T-helper 1 cell (primary cell): Measurements from ENCODE around the gene C15orf61.

Source experiments
- DNase-seq, 5 donors: peaks; one replicate each; pipeline ENCODE4 v3.0.0-alpha.2; 2012 to 2020

Gene C15orf61

DNA sequence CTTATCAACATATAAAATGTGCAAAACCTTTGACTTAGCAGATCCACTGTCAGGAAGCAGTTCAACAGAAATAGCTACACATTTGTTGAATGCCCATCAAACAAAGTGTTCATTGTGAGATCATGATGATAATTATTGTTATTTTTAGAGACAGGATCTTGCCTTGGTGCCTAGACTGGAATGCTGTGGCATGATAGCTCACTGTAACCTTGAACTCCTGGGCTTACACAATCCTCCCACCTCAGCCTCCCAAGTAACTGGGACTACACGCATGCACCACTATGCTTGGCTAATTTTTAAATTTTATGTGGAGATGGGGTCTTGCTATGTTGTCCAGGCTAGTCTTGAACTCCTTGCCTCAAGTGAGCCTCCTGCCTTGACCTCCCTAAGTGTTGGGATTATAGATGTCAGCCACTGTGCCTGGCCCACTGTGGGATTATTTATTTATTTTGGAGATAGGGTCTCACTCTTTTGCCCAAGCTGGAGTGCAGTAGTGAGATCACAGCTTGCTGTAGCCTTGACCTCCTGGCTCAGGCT, 30.3 kb downstream of the C15orf61 start:
- no peak for DNase-seq

DNA sequence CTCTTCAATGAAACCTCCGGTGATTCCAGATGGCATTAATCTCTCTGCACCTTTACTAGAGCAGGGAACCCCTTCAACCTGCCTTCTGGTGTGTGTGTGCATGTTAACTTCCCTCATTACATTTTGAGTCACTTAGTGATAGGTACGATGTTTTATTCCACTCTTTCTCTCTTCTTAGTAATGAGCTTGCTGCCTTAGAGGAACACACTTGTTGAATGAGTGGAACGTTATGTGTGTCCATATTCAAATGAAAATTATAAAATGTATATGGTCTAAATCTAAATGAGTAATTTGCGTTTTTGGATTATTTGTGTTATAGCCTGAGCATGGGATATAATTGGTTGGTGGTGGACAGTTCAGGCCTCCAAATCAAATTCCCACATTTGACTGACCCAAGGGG, 33.6 kb downstream of the C15orf61 start:
- DNase-seq = no peak

DNA sequence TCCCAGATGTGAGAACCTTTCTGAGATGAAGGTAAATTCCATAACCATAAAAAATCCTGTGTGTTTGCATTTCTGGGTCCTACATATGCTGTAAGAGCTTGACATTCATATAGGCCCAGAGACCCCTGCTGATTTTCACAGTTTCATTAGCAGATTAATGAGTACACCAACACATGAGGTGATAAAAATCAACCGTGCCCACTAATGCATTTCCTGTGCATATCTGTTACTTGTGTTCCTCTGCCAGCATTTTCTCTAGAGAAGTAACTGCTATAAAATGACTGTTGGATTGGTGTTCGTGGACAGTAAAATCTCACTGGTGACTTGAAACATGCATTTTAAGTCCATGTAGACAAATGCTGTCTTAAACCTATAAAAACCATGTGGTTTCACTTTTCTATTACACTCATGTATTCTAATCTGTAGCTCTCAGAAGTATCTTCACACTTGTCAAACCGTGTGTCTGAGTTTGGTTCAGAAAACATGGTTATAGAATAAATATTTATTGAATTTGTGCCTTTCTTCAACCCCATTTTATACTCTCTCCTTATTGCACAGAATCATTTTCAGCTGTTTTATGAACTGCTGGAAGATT, 36.1 kb downstream of the C15orf61 start:
- no peak for DNase-seq

DNA sequence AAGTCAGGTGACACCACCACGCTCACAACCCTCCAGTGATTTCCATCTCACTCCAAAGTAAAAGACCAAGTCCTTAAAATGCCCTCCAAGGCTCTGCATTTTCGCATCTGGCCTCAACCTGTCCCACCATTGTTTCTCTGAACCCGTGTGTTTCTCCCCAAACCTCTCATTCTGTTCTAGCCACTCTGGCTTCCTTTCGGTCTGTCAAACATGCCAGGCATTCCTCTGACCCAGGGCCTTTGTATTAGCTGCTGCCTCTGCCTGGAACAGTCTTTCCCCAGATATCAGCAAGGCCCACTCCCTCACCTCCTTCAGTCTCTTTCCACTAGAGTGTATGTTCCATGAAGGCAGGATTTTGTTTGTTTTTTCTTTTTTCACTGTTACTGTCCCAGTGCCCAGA, 37.6 kb downstream of the C15orf61 start:
- no peak for DNase-seq

DNA sequence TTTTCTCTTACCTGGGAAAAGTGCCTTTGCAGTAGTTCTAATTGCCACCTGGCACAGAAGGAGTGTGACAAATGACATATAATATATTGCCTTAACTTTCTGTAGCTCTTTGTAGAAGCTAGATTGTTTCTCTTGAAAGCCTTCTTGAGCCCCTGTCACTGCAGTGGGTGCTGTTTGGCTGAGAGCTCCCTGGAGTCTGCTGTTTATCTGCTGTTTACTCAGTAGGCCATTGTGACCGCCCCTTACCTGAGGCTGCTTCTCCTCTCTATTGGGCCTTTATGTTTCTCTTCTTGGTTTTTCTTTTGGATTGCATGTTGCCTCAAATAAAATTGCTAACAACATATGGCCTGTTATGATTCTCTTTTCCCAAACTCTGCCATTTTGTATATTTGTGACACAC, 38.2 kb downstream of the C15orf61 start:
- no peak for DNase-seq

DNA sequence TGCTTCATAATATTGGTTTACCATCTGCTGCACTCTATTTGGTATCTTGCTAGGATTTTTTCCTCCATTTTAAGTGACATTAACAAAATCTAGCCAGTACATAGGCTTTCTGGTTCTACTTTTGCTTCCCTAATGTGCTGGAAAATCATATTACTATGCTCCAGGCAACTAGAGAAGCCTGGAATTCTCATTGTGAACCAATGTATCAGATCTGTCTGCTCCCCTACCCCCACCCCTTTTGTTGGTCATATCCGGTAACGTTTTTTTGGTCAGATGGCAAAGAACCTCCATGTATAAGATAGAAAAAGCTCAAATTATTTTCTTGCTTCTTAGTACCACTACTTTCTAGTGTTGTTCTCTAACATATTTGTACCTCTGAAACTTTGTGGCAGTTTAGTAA, 38.6 kb downstream of the C15orf61 start:
- no peak for DNase-seq

DNA sequence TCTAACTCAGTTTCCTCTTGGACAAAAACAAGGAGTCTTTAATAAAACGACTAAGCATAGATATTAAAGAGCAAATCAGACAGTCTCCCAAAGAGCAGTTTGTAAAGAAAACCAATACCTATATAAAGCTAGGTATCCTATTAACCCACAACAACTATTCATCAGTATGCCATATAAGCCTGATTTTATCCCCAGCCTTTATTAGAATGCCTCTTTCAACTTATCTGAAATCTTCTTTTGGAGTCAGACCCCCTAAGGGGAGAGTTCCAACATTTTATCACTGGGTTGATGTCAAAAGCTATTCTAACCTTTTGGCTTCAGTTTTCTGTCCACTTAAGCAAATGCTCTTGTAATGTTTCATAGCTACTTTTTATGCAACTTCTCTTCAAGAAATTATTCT, 39.4 kb downstream of the C15orf61 start:
- no peak for DNase-seq

DNA sequence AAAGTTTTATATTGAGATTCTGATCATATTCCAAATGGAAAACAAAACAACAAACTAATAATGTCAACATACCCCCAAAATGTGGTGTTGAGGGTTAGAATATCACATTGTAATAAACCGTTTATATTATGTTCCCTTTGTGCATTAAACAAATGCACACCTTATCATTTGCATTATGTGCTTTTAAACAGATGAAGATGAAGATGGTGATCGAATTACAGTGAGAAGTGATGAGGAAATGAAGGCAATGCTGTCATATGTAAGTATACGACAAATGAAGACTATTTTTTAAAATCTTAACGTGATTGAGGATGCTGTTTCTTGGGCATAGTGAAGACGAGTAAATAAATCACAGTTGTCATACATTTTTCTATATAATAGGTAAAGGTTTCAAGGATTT, 42.2 kb downstream of the C15orf61 start:
- no peak for DNase-seq

DNA sequence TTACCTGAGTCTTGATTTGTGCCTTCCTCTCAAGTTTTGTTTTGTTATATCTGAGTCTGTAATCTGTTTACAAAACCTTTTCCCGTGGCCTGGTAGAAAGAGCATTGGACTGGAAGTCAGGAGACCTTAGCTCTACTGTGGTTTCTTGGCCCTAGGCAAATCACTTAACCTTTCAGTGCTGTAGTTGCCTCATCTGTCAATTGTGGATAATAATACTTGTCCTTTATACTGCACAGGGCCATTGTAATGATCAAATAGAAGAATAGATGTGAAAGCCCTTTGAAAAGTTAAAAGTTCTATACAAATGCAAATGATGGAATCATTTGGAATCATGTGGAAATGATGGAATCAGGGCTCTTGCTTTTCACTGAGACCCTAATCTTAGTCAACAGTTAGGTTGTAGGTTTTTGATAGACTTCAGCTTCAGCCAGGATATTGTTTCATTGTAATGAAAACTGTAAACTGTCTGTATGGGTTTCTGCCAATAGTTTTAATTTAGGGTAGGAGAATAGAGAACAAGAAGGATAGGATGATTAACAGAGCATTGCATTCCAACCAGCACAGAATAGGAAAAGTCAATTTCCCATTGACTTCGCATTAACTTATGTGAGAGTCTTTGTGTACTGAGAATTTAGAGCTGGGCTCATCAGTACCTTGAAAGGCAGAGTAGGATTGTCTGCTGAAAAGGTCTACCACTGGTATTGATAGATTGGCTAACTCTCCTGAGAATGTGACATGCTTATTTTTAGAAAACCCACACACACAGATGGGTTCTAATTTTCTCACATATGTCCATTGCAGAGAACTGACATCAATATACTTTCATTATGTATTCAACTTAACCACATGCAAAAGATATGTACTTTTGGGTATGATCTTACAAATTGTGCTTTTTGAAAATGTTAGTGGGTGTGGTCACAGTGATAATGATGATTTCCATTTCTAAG, 43.4 kb downstream of the C15orf61 start:
- no peak for DNase-seq

DNA sequence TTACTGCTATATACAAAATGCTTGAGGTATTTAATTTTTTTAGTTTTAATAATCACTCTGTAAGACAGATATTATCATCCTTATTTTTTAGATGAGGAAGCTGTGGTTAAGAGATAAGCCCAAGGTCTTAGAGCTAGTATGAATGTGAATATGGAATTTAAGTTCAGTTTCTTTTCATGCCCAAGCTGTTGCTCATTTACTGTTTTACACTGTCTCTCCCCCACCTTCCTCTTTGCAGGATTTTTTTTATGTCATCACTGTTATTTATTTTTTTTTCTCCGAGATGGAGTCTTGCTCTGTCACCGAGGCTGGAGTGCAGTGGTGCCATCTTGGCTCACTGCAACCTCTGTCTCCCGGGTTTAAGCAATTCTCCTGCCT, 44.0 kb downstream of the C15orf61 start:
- no peak for DNase-seq

DNA sequence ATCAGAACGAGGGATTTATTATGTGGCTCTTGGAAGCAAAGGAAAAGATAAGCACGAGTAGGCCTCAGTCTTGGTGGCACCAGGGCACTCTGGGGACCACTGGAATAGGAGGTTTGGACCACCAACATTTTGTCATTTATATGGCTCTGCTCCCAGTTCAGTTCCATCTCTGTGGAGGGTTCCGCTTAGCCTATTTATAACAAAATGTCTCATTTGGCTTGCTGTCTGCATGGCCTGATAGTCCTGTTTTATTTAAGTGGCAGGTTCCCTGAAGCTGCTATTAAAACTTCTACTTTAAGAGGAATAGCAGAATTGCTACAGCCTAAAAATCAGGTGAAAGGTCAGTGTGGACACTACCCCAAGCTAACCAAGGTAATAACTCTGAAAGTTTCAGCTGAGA, 48.7 kb downstream of the C15orf61 start:
- DNase-seq = no peak

DNA sequence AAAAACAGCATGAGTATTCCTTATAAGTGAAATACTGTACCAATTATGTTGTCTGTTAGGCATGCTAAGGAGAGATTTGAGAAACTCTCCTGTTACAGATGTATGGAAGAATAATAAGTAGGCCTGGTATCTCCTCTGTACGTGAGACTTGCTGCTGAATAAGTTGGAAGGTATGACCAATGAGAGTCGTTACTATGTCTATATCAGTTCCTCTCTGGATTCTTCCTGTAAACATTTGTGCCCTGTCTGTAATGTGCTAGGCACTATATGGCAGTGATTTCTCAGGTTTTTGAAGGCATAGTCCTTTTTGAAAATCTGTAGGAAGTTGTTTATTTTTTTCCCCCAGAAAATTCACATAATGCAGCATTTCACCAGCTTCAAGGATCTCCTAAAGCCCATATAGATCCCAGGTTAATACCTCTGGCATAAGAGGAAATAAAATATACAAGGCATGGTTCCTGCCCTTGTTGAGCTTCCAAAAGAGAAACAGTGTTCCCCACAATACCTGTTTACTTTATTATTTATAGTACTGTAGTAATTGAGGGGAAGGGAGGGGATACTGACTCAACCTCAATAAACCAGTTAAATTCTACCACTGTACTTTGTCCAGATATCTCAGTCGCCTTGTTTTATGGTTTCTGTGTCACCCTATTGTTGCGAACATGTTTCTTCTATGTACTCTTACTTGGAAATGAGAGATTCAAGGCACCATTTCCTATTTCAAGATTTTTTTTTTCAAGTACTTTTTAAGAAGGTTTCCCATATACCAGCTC, 50.1 kb downstream of the C15orf61 start:
- DNase-seq = no peak

DNA sequence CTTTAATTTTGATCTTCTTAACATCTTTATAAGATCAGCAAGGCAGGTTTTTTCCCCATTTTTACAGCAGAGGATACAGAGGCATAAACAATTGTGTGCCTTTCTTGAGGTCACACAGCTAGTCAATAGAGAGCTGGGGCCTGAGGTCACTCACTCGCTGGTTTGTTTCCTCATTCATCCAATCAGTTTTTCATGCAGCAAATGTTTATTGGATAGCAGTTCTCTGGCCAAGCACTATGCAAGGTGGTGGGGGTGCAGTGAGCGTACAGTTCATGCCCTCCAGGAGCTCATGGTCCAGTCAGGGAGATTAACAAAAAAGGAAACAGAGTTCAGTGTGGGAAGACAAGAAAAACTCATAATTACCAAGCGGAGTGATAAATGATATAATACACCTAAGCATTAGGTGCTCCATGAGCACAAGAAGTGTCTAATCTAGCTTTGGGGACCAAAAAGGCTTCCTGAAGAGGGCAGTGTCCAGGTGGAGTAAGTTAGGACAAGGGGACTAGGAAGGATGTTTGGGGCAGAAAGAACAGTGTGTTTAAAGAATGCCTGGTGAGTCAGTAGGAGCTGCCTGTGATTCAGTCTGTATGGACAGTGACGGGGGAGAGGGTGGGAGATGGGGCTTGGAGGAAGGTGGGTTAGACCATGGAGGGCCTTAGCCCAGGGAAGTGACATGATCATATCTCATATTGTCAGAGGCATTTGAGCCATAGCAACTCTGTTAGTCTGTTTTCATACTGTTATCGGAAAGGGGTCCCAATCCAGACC, 50.9 kb downstream of the C15orf61 start:
- DNase-seq = no peak

DNA sequence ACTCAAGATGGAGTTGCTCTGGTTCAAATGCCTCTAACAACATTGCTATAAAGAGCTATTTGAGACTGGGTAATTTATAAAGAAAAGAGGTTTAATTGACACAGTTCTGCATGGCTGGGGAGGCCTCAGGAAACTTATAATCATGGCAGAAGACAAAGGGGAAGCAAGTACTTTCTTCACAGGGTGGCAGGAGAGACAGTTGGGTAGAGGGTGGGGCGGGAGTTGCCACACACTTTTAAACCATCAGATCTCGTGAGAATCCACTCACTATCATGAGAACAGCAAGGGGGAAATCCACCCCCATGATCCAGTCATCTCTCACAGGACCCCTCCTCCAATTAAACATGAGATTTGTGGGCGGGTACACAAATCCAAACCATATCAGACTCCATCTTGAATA, 52.3 kb downstream of the C15orf61 start:
- no peak for DNase-seq

DNA sequence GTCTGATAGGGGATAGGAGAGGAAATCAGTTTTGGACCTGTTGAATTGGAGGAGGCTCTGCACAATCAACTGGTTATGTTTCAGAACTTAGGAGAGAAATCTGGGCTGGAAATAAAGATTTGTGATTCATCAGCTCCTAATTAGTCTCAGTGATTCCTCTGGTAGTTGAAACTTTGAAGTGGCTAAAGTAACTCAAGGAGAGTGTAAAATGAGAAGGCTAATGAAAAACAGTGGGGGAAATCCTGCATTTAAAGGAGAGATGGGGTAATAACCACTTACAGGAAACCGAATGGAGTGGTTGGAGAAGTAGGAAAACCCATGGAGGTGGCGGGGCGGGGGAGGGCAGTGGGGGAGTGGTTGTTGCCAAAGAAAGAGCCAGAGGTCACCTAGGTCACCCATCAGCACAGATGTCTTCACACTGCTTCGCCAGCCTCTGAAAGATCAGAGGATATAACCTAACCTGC, 54.1 kb downstream of the C15orf61 start:
- no peak for DNase-seq

DNA sequence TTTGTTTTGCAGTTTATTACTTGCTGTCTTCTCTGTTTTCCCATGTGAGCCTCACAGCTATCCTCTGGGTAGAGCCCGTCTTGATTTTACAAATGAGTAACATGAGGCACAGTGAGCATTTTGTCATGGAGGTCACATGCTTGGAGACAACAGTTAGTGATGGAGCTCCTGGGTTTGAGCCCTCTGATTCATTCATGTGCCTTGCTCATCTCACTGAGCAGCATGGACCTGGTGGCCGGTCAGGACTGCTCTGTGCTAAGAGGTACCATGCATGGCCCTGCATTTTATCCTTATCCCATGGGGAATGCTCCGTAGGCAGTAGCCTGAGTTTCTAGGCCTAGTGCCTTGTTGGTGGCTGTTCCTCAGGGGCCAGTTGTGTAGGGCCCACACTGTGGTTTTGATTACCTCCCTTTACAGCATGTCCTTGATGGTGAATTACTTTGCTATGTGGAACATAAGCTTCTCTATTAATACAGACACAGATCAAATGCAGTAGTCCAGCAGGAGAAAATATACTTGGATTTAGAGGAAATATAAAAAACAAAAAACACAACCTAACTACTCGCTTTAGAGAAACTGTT, 57.2 kb downstream of the C15orf61 start:
- DNase-seq = no peak

DNA sequence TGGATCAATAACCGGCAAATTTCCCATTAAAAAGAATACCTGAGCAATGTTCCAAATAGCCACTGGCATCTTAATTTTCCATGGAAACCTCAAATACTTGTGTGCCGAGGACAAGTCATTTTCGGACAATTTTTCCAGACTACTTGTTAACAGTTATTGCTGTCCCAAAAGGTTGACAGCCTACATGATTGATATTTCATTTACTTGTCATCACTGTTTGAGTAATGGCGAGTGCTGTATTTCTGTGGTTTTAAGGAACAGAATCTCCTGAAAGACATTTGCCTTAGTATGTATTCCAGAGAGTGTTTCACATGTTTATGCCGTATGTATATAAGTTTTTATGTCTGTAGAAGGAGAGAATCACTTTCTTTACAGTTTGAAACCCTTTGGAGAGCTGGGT, 58.2 kb downstream of the C15orf61 start:
- no peak for DNase-seq
